SK-N-SH (cell line): ENCODE data around the gene SH3BGR.

Experiments used
- CHD2 ChIP-seq: fragments of 150-350 bp; IDR thresholded peaks from 2 replicates; pipeline ENCODE4 v1.6.1; 2018; ENCODE audit warnings: low read length; ENCODE audit not compliant: partially characterized antibody
- ELF1 ChIP-seq: IDR thresholded peaks from 2 replicates; pipeline ENCODE4 v1.4.0; 2012
- FOXM1 ChIP-seq: IDR thresholded peaks from 2 replicates; pipeline ENCODE4 v1.4.0; 2012; ENCODE audit warnings: low read depth, mild to moderate bottlenecking
- NFIC ChIP-seq: IDR thresholded peaks from 2 replicates; pipeline ENCODE4 v1.4.0; 2012; ENCODE audit warnings: borderline replicate concordance
- NRF1 ChIP-seq: IDR thresholded peaks from 2 replicates; pipeline ENCODE4 v1.6.1; 2012; ENCODE audit warnings: low read depth, mild to moderate bottlenecking, low read length
- POLR2AphosphoS5 ChIP-seq: IDR thresholded peaks from 2 replicates; pipeline ENCODE4 v1.6.1; 2012; ENCODE audit warnings: low read depth, low read length
- RXRA ChIP-seq: IDR thresholded peaks from 2 replicates; pipeline ENCODE4 v1.4.0; 2012; ENCODE audit warnings: low read depth, mild to moderate bottlenecking, borderline replicate concordance
- SIN3A ChIP-seq: IDR thresholded peaks from 2 replicates; pipeline ENCODE4 v1.6.1; 2012; ENCODE audit warnings: low read depth, mild to moderate bottlenecking, low read length, moderate library complexity, borderline replicate concordance
- TAF1 ChIP-seq: IDR thresholded peaks from 2 replicates; pipeline ENCODE4 v1.6.1; 2012; ENCODE audit warnings: low read depth, mild to moderate bottlenecking, low read length, moderate library complexity, borderline replicate concordance
- TF ChIP-seq, protein P1 (sequence below): fragments of 200-600 bp; sonication (generic); IDR thresholded peaks from 2 replicates; pipeline ENCODE4 v1.6.1; 2017; ENCODE audit warnings: antibody characterized with exemption, mild to moderate bottlenecking, moderate library complexity
- TF ChIP-seq, protein P2 (sequence below): IDR thresholded peaks from 2 replicates; pipeline ENCODE4 v1.6.1; 2012; ENCODE audit warnings: mild to moderate bottlenecking, low read depth, low read length, moderate library complexity
- TF ChIP-seq, protein P3 (sequence below): IDR thresholded peaks from 2 replicates; pipeline ENCODE4 v1.4.0; 2012; ENCODE audit warnings: low read depth
- TF ChIP-seq, protein P4 (sequence below): fragments of 150-350 bp; IDR thresholded peaks from 2 replicates; pipeline ENCODE4 v1.6.1; 2017; ENCODE audit warnings: antibody characterized with exemption, low read length, low read depth, borderline replicate concordance
- TF ChIP-seq, protein P5 (sequence below): IDR thresholded peaks from 2 replicates; pipeline ENCODE4 v1.4.0; 2012; ENCODE audit warnings: low read depth, borderline replicate concordance

DNA sequence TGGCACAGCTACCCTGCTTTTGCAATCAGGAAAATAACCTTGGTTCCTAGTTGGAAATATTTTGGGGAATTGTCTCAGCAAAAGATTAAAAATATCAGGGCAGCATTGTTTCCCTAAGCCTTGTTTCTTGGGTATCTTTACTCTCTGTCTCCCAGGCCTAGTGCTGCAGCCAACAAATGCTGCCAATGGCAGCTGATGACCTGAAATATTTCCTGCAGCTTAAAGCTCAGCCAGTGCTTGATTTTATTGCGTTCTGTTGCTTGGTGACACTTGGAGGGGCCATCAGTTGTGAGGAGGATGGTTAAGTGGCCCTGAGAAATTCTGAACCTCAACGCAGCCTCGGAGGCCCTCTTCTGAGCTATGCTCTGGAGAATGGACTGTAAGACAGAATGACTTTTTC, 101.6 kb downstream of the SH3BGR start:
- TF ChIP-seq NRF1 (no peak), NFIC (no peak), POLR2AphosphoS5 (no peak), FOXM1 (no peak), TAF1 (no peak), CHD2 (no peak), ELF1 (no peak), RXRA (no peak), SIN3A (no peak)
- TF ChIP-seq, protein P1, sequence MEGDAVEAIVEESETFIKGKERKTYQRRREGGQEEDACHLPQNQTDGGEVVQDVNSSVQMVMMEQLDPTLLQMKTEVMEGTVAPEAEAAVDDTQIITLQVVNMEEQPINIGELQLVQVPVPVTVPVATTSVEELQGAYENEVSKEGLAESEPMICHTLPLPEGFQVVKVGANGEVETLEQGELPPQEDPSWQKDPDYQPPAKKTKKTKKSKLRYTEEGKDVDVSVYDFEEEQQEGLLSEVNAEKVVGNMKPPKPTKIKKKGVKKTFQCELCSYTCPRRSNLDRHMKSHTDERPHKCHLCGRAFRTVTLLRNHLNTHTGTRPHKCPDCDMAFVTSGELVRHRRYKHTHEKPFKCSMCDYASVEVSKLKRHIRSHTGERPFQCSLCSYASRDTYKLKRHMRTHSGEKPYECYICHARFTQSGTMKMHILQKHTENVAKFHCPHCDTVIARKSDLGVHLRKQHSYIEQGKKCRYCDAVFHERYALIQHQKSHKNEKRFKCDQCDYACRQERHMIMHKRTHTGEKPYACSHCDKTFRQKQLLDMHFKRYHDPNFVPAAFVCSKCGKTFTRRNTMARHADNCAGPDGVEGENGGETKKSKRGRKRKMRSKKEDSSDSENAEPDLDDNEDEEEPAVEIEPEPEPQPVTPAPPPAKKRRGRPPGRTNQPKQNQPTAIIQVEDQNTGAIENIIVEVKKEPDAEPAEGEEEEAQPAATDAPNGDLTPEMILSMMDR = no peak
- TF ChIP-seq, protein P2, sequence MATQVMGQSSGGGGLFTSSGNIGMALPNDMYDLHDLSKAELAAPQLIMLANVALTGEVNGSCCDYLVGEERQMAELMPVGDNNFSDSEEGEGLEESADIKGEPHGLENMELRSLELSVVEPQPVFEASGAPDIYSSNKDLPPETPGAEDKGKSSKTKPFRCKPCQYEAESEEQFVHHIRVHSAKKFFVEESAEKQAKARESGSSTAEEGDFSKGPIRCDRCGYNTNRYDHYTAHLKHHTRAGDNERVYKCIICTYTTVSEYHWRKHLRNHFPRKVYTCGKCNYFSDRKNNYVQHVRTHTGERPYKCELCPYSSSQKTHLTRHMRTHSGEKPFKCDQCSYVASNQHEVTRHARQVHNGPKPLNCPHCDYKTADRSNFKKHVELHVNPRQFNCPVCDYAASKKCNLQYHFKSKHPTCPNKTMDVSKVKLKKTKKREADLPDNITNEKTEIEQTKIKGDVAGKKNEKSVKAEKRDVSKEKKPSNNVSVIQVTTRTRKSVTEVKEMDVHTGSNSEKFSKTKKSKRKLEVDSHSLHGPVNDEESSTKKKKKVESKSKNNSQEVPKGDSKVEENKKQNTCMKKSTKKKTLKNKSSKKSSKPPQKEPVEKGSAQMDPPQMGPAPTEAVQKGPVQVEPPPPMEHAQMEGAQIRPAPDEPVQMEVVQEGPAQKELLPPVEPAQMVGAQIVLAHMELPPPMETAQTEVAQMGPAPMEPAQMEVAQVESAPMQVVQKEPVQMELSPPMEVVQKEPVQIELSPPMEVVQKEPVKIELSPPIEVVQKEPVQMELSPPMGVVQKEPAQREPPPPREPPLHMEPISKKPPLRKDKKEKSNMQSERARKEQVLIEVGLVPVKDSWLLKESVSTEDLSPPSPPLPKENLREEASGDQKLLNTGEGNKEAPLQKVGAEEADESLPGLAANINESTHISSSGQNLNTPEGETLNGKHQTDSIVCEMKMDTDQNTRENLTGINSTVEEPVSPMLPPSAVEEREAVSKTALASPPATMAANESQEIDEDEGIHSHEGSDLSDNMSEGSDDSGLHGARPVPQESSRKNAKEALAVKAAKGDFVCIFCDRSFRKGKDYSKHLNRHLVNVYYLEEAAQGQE = no peak
- TF ChIP-seq, protein P3, sequence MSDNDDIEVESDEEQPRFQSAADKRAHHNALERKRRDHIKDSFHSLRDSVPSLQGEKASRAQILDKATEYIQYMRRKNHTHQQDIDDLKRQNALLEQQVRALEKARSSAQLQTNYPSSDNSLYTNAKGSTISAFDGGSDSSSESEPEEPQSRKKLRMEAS = no peak
- TF ChIP-seq, protein P4, sequence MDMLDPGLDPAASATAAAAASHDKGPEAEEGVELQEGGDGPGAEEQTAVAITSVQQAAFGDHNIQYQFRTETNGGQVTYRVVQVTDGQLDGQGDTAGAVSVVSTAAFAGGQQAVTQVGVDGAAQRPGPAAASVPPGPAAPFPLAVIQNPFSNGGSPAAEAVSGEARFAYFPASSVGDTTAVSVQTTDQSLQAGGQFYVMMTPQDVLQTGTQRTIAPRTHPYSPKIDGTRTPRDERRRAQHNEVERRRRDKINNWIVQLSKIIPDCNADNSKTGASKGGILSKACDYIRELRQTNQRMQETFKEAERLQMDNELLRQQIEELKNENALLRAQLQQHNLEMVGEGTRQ = no peak
- TF ChIP-seq, protein P5, sequence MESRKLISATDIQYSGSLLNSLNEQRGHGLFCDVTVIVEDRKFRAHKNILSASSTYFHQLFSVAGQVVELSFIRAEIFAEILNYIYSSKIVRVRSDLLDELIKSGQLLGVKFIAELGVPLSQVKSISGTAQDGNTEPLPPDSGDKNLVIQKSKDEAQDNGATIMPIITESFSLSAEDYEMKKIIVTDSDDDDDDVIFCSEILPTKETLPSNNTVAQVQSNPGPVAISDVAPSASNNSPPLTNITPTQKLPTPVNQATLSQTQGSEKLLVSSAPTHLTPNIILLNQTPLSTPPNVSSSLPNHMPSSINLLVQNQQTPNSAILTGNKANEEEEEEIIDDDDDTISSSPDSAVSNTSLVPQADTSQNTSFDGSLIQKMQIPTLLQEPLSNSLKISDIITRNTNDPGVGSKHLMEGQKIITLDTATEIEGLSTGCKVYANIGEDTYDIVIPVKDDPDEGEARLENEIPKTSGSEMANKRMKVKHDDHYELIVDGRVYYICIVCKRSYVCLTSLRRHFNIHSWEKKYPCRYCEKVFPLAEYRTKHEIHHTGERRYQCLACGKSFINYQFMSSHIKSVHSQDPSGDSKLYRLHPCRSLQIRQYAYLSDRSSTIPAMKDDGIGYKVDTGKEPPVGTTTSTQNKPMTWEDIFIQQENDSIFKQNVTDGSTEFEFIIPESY = no peak
